WTC11 (cell line): ENCODE results near the gene TM9SF4.

Experiments
- CTCF ChIP-seq: fragments of 200-600 bp; IDR thresholded peaks from 2 replicates; pipeline ENCODE4 v1.8.0; 2022; ENCODE audit warnings: antibody characterized with exemption
- FOXJ3 ChIP-seq: sonication (generic); formaldehyde crosslinking; IDR thresholded peaks from 2 replicates; pipeline ENCODE4 v1.9.0; 2021; ENCODE audit warnings: missing genetic modification reagents, mild to moderate bottlenecking, borderline replicate concordance
- FOXK1 ChIP-seq: sonication (generic); formaldehyde crosslinking; IDR thresholded peaks from 2 replicates; pipeline ENCODE4 v1.8.0; 2022; ENCODE audit warnings: mild to moderate bottlenecking, moderate library complexity, missing genetic modification reagents
- IRF1 ChIP-seq: sonication (generic); formaldehyde crosslinking; IDR thresholded peaks from 2 replicates; pipeline ENCODE4 v1.8.0; 2023; ENCODE audit warnings: missing genetic modification reagents
- JUN ChIP-seq: sonication (generic); formaldehyde crosslinking; IDR thresholded peaks from 2 replicates; pipeline ENCODE4 v1.8.0; 2023; ENCODE audit warnings: mild to moderate bottlenecking, missing genetic modification reagents
- OVOL2 ChIP-seq: fragments of 250-450 bp; sonication (Bioruptor Pico); IDR thresholded peaks from 2 replicates; pipeline ENCODE4 v1.9.0; 2021; ENCODE audit warnings: mild to moderate bottlenecking, borderline replicate concordance
- PRDM15 ChIP-seq: sonication (generic); formaldehyde crosslinking; IDR thresholded peaks from 2 replicates; pipeline ENCODE4 v1.8.0; 2022; ENCODE audit warnings: missing genetic modification reagents
- USF1 ChIP-seq: sonication (generic); formaldehyde crosslinking; IDR thresholded peaks from 2 replicates; pipeline ENCODE4 v1.8.0; 2022; ENCODE audit warnings: mild to moderate bottlenecking, missing genetic modification reagents

GRCh38 chr20:32078322-32078721, 31.2 kb upstream of the TM9SF4 start:
- TF ChIP-seq CTCF (no peak), FOXK1 (no peak), IRF1 (CRISPR knock-in tag) (no peak), USF1 (no peak), PRDM15 (CRISPR knock-in tag) (no peak), FOXJ3 (CRISPR knock-in tag) (no peak), JUN (CRISPR knock-in tag) (no peak), OVOL2 (CRISPR knock-in tag) (no peak)
